Measurements from ENCODE around the gene ST8SIA6. TPM values are rescaled to one million over a fixed set of nuclear protein-coding genes. Genes with fewer than 3 reads are reported as not detected.

Gene ST8SIA6
- total RNA-seq, 1 experiment from 2014 or later: 0.91 TPM

Other genes with a start within 250 kb of the ST8SIA6 start
- 5,657 and 6,746 TPM in 2 replicates for gene VIM, start 226.4 kb downstream of the ST8SIA6 start, total RNA-seq (2014; rRNA removed; shearing (Covaris generic))
- 25.0 and 41.9 TPM in 2 replicates for gene HACD1, start 162.8 kb upstream of the ST8SIA6 start, total RNA-seq (2014; rRNA removed; shearing (Covaris generic))
- 12.0 and 13.8 TPM in 2 replicates for gene STAM, start 189.6 kb upstream of the ST8SIA6 start, total RNA-seq (2014; rRNA removed; shearing (Covaris generic))

Measured in Daoy (cell line).